GM12878 (cell line): ENCODE measurements around the gene DOK7. TPM values are rescaled to one million over a fixed set of nuclear protein-coding genes. Genes with fewer than 3 reads are reported as not detected.

Source experiments
- ATAC-seq: fragments of 200-7000 bp; cut with Tn5 transposase; 3 replicates; pipeline ENCODE4 v1.9.1; 2020; ENCODE audit warnings: mild to moderate bottlenecking, moderate library complexity
- BruUV-seq: library from RNA; stranded (reverse); fragments of 400-500 nt; replicated peaks from 2 replicates; lab custom pipeline; 2021; lab: Mats Ljungman, UMichigan
- CTCF ChIA-PET: fragments of 300-600 bp; sonication (Branson Sonifier 250); formaldehyde crosslinking; extraction: SDS; loops from one replicate; lab custom pipeline; 2021; ENCODE audit warnings: inconsistent platforms; lab: Yijun Ruan, JAX
- POLR2A ChIA-PET: fragments of 350-600 bp; formaldehyde crosslinking; extraction: SDS; loops from one replicate; lab custom pipeline; 2021; ENCODE audit warnings: inconsistent platforms; lab: Charles Lee
- RAD21 ChIA-PET: fragments of 300-600 bp; sonication (Branson Sonifier 250); formaldehyde crosslinking; loops from one replicate; lab custom pipeline; 2023; ENCODE audit warnings: antibody characterized with exemption; ENCODE audit not compliant: unreplicated experiment; lab: Charles Lee
- SMC1A ChIA-PET: fragments of 300-600 bp; sonication (Branson Sonifier 250); formaldehyde crosslinking; loops from one replicate; lab custom pipeline; 2023; ENCODE audit not compliant: unreplicated experiment, uncharacterized antibody; lab: Charles Lee
- DNase-seq: peaks from one replicate; pipeline ENCODE4 v3.0.0-alpha.2; 2011; ENCODE audit warnings: low read depth, low spot score
- FAIRE-seq: peaks from 3 replicates; lab custom pipeline; 2011; peaks lifted over from hg19 to GRCh38; lab: Jason Lieb, UNC
- H2AFZ ChIP-seq: 2 replicates; pipeline ENCODE4 v1.6.0; 2011; ENCODE audit warnings: low read depth, low read length, control low read depth; ENCODE audit not compliant: control insufficient read depth
- H3K27ac ChIP-seq: 2 replicates; pipeline ENCODE4 v1.5.1; 2011; ENCODE audit warnings: control low read depth; ENCODE audit not compliant: control insufficient read depth, insufficient read depth
- H3K27me3 ChIP-seq, 2 experiments: replicated peaks in 1 of 2; 2 replicates each; pipeline versions ENCODE4 v1.6.0 to v1.6.1; 2011; ENCODE audit warnings: low read length in 1 of 2; ENCODE audit not compliant: control insufficient read depth in 2 of 2, insufficient read depth in 2 of 2
- H3K36me3 ChIP-seq, 2 experiments: 2 replicates each; pipeline ENCODE4 v1.5.1; 2011; ENCODE audit warnings: low read length in 1 of 2; ENCODE audit not compliant: control insufficient read depth in 2 of 2, insufficient read depth in 2 of 2
- H3K4me1 ChIP-seq: 2 replicates; pipeline ENCODE4 v1.6.1; 2011; ENCODE audit warnings: mild to moderate bottlenecking, low read length, moderate library complexity, mixed read lengths; ENCODE audit not compliant: control insufficient read depth, insufficient read depth
- H3K4me2 ChIP-seq: 2 replicates; pipeline ENCODE4 v1.6.0; 2011; ENCODE audit warnings: control low read depth; ENCODE audit not compliant: control insufficient read depth, insufficient read depth
- H3K4me3 ChIP-seq: fragments of 200-600 bp; sonication (generic); 2 replicates; pipeline ENCODE4 v1.5.1; 2016
- H3K79me2 ChIP-seq: 2 replicates; pipeline ENCODE4 v1.6.0; 2011; ENCODE audit warnings: low read length; ENCODE audit not compliant: control insufficient read depth, insufficient read depth
- H3K9ac ChIP-seq: 2 replicates; pipeline ENCODE4 v1.8.0; 2011; ENCODE audit warnings: low read length, control low read depth, mixed read lengths; ENCODE audit not compliant: control insufficient read depth, insufficient read depth
- H3K9me3 ChIP-seq: replicated peaks from 3 replicates; pipeline ENCODE4 v1.5.1; 2011; ENCODE audit warnings: mild to moderate bottlenecking, low read length; ENCODE audit not compliant: control insufficient read depth, insufficient read depth
- H4K20me1 ChIP-seq: 2 replicates; pipeline ENCODE4 v1.6.0; 2011; ENCODE audit not compliant: control insufficient read depth, insufficient read depth
- BCL3 ChIP-seq: IDR thresholded peaks from 2 replicates; pipeline ENCODE4 v1.6.1; 2011; ENCODE audit warnings: borderline replicate concordance, low read depth, mild to moderate bottlenecking, moderate library complexity, low read length; ENCODE audit not compliant: insufficient read depth, poor library complexity, severe bottlenecking
- BRCA1 ChIP-seq: IDR thresholded peaks from 2 replicates; pipeline ENCODE4 v1.6.1; 2011; ENCODE audit warnings: low read depth, low read length, improper control_type of control experiment
- CEBPB ChIP-seq, 2 experiments: fragments of 150-350 bp in 1 of 2; IDR thresholded peaks; 2 replicates each; pipeline ENCODE4 v1.6.1; 2012 to 2014; ENCODE audit warnings: low read depth in 2 of 2, low read length in 2 of 2, borderline replicate concordance in 1 of 2, inconsistent platforms in 1 of 2
- CEBPZ ChIP-seq: fragments of 150-350 bp; IDR thresholded peaks from 2 replicates; pipeline ENCODE4 v1.6.1; 2016; ENCODE audit warnings: low read depth, low read length
- E2F4 ChIP-seq: IDR thresholded peaks from 2 replicates; pipeline ENCODE4 v1.6.1; 2012; ENCODE audit warnings: low read depth, low read length, improper control_type of control experiment
- NBN ChIP-seq: fragments of 450-650 bp; IDR thresholded peaks from 2 replicates; pipeline ENCODE4 v1.6.1; 2016
- NR2C2 ChIP-seq: IDR thresholded peaks from 2 replicates; pipeline ENCODE4 v1.6.1; 2011; ENCODE audit warnings: borderline replicate concordance, low read depth; ENCODE audit not compliant: control insufficient read depth, insufficient read length
- NR2F1 ChIP-seq: fragments of 450-650 bp; conservative IDR thresholded peaks from 2 replicates; pipeline ENCODE4 v1.6.1; 2017; ENCODE audit warnings: mild to moderate bottlenecking
- NRF1 ChIP-seq: conservative IDR thresholded peaks from 2 replicates; pipeline ENCODE4 v1.6.1; 2011; ENCODE audit warnings: mild to moderate bottlenecking, low read depth, low read length, improper control_type of control experiment
- POLR2AphosphoS2 ChIP-seq: IDR thresholded peaks from 2 replicates; pipeline ENCODE4 v1.6.1; 2011; ENCODE audit warnings: low read depth, mild to moderate bottlenecking, low read length, improper control_type of control experiment, moderate library complexity
- POU2F2 ChIP-seq: IDR thresholded peaks from 3 replicates; pipeline ENCODE4 v1.6.1; 2011; ENCODE audit warnings: low read depth, mild to moderate bottlenecking, low read length, borderline replicate concordance
- RFX5 ChIP-seq: IDR thresholded peaks from 2 replicates; pipeline ENCODE4 v1.6.1; 2011; ENCODE audit warnings: low read depth, low read length, improper control_type of control experiment
- RUNX3 ChIP-seq: IDR thresholded peaks from 2 replicates; pipeline ENCODE4 v1.6.1; 2012; ENCODE audit warnings: low read length, inconsistent platforms
- SIN3A ChIP-seq: IDR thresholded peaks from 2 replicates; pipeline ENCODE4 v1.6.1; 2012; ENCODE audit warnings: low read depth, low read length, improper control_type of control experiment
- SMC3 ChIP-seq: IDR thresholded peaks from 2 replicates; pipeline ENCODE4 v1.6.1; 2011; ENCODE audit warnings: low read length, improper control_type of control experiment, borderline replicate concordance
- SREBF2 ChIP-seq: IDR thresholded peaks from 2 replicates; pipeline ENCODE4 v1.6.1; 2012; ENCODE audit warnings: mild to moderate bottlenecking, low read length
- SUPT20H ChIP-seq: IDR thresholded peaks from 2 replicates; pipeline ENCODE4 v1.6.1; 2011; ENCODE audit warnings: low read depth, mild to moderate bottlenecking, low read length, moderate library complexity, borderline replicate concordance; ENCODE audit not compliant: control insufficient read depth
- WRNIP1 ChIP-seq: IDR thresholded peaks from 2 replicates; pipeline ENCODE4 v1.6.1; 2011; ENCODE audit warnings: low read depth, low read length, improper control_type of control experiment, borderline replicate concordance
- ZBTB33 ChIP-seq: fragments of 450-650 bp; IDR thresholded peaks from 2 replicates; pipeline ENCODE4 v1.6.1; 2017; ENCODE audit warnings: mild to moderate bottlenecking
- WGBS: methylation state at CpG from one replicate; pipeline ENCODE4 v1.1.6; 2016; ENCODE audit warnings: low lambda C conversion rate; ENCODE audit not compliant: insufficient replicate concordance, insufficient coverage; ENCODE audit errors: missing lambda C conversion rate; 5-methylcytosine and 5-hydroxymethylcytosine counted together
- in situ Hi-C: fragments of 300-500 bp; cut with MboI; formaldehyde crosslinking; loops from 9 replicates; pipeline ENCODE4 v1.14.3; 2018; ENCODE audit warnings: mixed read lengths
- intact Hi-C: fragments of 100-400 bp; cut with micrococcal nuclease; formaldehyde crosslinking; loops from one replicate; pipeline ENCODE4 v1.14.2; 2022; ENCODE audit not compliant: unreplicated experiment
- polyA plus RNA-seq, 11 experiments: library from polyadenylated mRNA; depleted of rRNA in 4 of 11; unstranded in 6 of 11; stranded (reverse) in 5 of 11; fragments of >200 nt; fragmentation: Nextera tagmentation in 4 of 11; fragmentation: Illumina TruSeq in 1 of 11; extraction: Ambion mirVana in 4 of 11; extraction: Trizol in 1 of 11; gene quantifications; 1 replicate in 1 of 11; 2 replicates in 10 of 11; pipeline versions ENCODE4 v1.2.1 to v1.2.3, GENCODE V29; 2011 to 2016; ENCODE audit warnings: inconsistent platforms in 2 of 11, missing spikeins in 2 of 11, low read depth in 1 of 11
- total RNA-seq, 4 experiments: library from RNA; depleted of rRNA in 3 of 4; stranded (reverse); fragments of >200 nt in 3 of 4; fragmentation: Illumina TruSeq in 1 of 4; extraction: Trizol in 1 of 4; gene quantifications; 2 replicates each; pipeline versions ENCODE4 v1.2.1 to v1.2.3, GENCODE V29; 2013 to 2021

DOK7 gene
- total and polyA plus RNA-seq, 10 of the 15 experiments (the other 5 are each of a cell fraction or from before 2014, with no cell fraction given): 0.04 to 0.46 (median 0.18) TPM; not detected in 4

- WGBS: 53% methylated on average over 7 of the region's 7 CpGs
- no peaks in the 10 kb centered on the region for H3K9me3 ChIP-seq
- no peaks in the 10 kb centered on the region for H3K27me3 ChIP-seq
- ChIA-PET RAD21 (no interaction called here), CTCF (no interaction called here), SMC1A (no interaction called here), POLR2A (no interaction called here)
- no peak for DNase-seq
- no peak overlapping the region for H3K9ac ChIP-seq
- H3K36me3 ChIP-seq: peaks cover 0 to 1% of the 10 kb centered on the region in 2 experiments; a peak in 1 of 4 replicates
- H3K4me2 ChIP-seq: no peak overlapping the region
- H3K4me1 ChIP-seq: peaks cover 13% of the 10 kb centered on the region
- no peak overlapping the region for H3K4me3 ChIP-seq
- ATAC-seq: no peak
- peaks cover 4% of the 10 kb centered on the region; the same call in 1 of the 2 replicates for H4K20me1 ChIP-seq
- H2AFZ ChIP-seq: no peak overlapping the region
- intact Hi-C loops (no loop called here), in situ Hi-C loops (no loop called here)
- FAIRE-seq: no peak
- no TSS peak for BruUV-seq
- no peak overlapping the region for H3K27ac ChIP-seq
- peaks cover 14% of the 10 kb centered on the region for H3K79me2 ChIP-seq
- TF ChIP-seq RFX5: no peak
- no peak for TF ChIP-seq CEBPB (IDR thresholded peaks at IDR 0.05; ENCODE audit: borderline replicate concordance in 1 of 2, low read depth in 2 of 2, low read length in 2 of 2)
- TF ChIP-seq E2F4: no peak
- no peak for TF ChIP-seq SUPT20H
- TF ChIP-seq BRCA1: no peak
- no peak for TF ChIP-seq NR2F1
- TF ChIP-seq SIN3A: no peak
- no peak for TF ChIP-seq POLR2AphosphoS2
- TF ChIP-seq BCL3: no peak
- no peak for TF ChIP-seq CEBPZ
- TF ChIP-seq POU2F2: no peak
- TF ChIP-seq NR2C2: no peak
- no peak for TF ChIP-seq ZBTB33
- no peak for TF ChIP-seq SREBF2
- no peak for TF ChIP-seq SMC3
- TF ChIP-seq NRF1: no peak
- no peak for TF ChIP-seq WRNIP1
- TF ChIP-seq NBN: no peak
- no peak for TF ChIP-seq RUNX3
Measured at GRCh38 chr4:3533423-3533820, 70.3 kb downstream of the DOK7 start.
